HepG2 (cell line): Measurements from ENCODE around the gene WDR31. TPM values are rescaled to one million over a fixed set of nuclear protein-coding genes. Genes with fewer than 3 reads are reported as not detected.

Experiments
- AGO1 ChIP-seq: fragments of 200-400 bp; formaldehyde crosslinking; IDR thresholded peaks from 2 replicates; pipeline ENCODE4 v1.6.1; 2017; ENCODE audit warnings: mild to moderate bottlenecking, low read depth, low read length, moderate library complexity; ENCODE audit not compliant: poor library complexity, severe bottlenecking
- ASH2L ChIP-seq: fragments of 300-600, 200-600 bp; sonication (generic); IDR thresholded peaks from 2 replicates; pipeline ENCODE4 v1.7.0; 2017; ENCODE audit warnings: low read depth, mild to moderate bottlenecking, moderate library complexity, mixed read lengths, low read length; ENCODE audit not compliant: insufficient read length
- ERF ChIP-seq: IDR thresholded peaks from 2 replicates; pipeline ENCODE4 v1.6.1; 2018; ENCODE audit warnings: missing biosample characterization, missing genetic modification reagents
- GPN1 ChIP-seq: sonication (generic); formaldehyde crosslinking; IDR thresholded peaks from 2 replicates; pipeline ENCODE4 v1.5.1; 2020; ENCODE audit warnings: missing genetic modification reagents, borderline replicate concordance
- GTF3A ChIP-seq: sonication (generic); formaldehyde crosslinking; conservative IDR thresholded peaks from 2 replicates; pipeline ENCODE4 v1.4.0; 2020; ENCODE audit warnings: mild to moderate bottlenecking, missing genetic modification reagents
- MIER2 ChIP-seq: IDR thresholded peaks from 2 replicates; pipeline ENCODE4 v1.6.1; 2016; ENCODE audit warnings: missing biosample characterization, missing genetic modification reagents
- NFKBIZ ChIP-seq: IDR thresholded peaks from 2 replicates; pipeline ENCODE4 v1.6.1; 2018; ENCODE audit warnings: missing genetic modification reagents, missing compliant biosample characterization
- RBAK ChIP-seq: sonication (generic); formaldehyde crosslinking; IDR thresholded peaks from 2 replicates; pipeline ENCODE4 v1.5.1; 2020; ENCODE audit warnings: mild to moderate bottlenecking, missing genetic modification reagents
- RORA ChIP-seq: sonication (generic); formaldehyde crosslinking; IDR thresholded peaks from 2 replicates; pipeline ENCODE4 v1.5.0; 2020; ENCODE audit warnings: mild to moderate bottlenecking, missing genetic modification reagents, moderate library complexity
- SPEN ChIP-seq: sonication (generic); formaldehyde crosslinking; IDR thresholded peaks from 2 replicates; pipeline ENCODE4 v1.5.1; 2020; ENCODE audit warnings: low read depth, mild to moderate bottlenecking, missing genetic modification reagents
- TBX3 ChIP-seq: fragments of 450-650 bp; IDR thresholded peaks from 2 replicates; pipeline ENCODE4 v1.6.1; 2017; ENCODE audit warnings: antibody characterized with exemption, mild to moderate bottlenecking, inconsistent platforms, borderline replicate concordance
- YEATS4 ChIP-seq: sonication (generic); formaldehyde crosslinking; IDR thresholded peaks from 2 replicates; pipeline ENCODE4 v1.4.0; 2020; ENCODE audit warnings: missing genetic modification reagents, borderline replicate concordance
- ZFP36L1 ChIP-seq: sonication (generic); formaldehyde crosslinking; IDR thresholded peaks from 2 replicates; pipeline ENCODE4 v1.8.0; 2022; ENCODE audit warnings: mild to moderate bottlenecking, missing genetic modification reagents, moderate library complexity
- ZFP36L2 ChIP-seq: sonication (generic); formaldehyde crosslinking; IDR thresholded peaks from 2 replicates; pipeline ENCODE4 v1.4.0; 2020; ENCODE audit warnings: missing genetic modification reagents
- ZFP82 ChIP-seq: sonication (generic); formaldehyde crosslinking; IDR thresholded peaks from 2 replicates; pipeline ENCODE4 v1.5.1; 2020; ENCODE audit warnings: mild to moderate bottlenecking, missing genetic modification reagents, borderline replicate concordance
- ZNF180 ChIP-seq: sonication (generic); formaldehyde crosslinking; IDR thresholded peaks from 2 replicates; pipeline ENCODE4 v1.4.0; 2020; ENCODE audit warnings: low read depth, missing genetic modification reagents, borderline replicate concordance
- ZNF350 ChIP-seq: sonication (generic); formaldehyde crosslinking; IDR thresholded peaks from 2 replicates; pipeline ENCODE4 v1.4.0; 2020; ENCODE audit warnings: mild to moderate bottlenecking, low read depth, missing genetic modification reagents, borderline replicate concordance
- ZNF564 ChIP-seq: sonication (generic); formaldehyde crosslinking; IDR thresholded peaks from 2 replicates; pipeline ENCODE4 v1.8.1; 2023; ENCODE audit warnings: mild to moderate bottlenecking, missing genetic modification reagents
- ZNF776 ChIP-seq: sonication (generic); formaldehyde crosslinking; IDR thresholded peaks from 2 replicates; pipeline ENCODE4 v1.4.0; 2020; ENCODE audit warnings: mild to moderate bottlenecking, missing genetic modification reagents
- polyA plus RNA-seq, 8 experiments: library from polyadenylated mRNA; depleted of rRNA in 3 of 8; stranded (reverse) in 7 of 8; unstranded in 1 of 8; fragments of >200 nt; fragmentation: Illumina TruSeq in 4 of 8; extraction: Trizol in 4 of 8; gene quantifications; 2 replicates each; pipeline versions ENCODE4 v1.2.1 to v1.2.3, GENCODE V29; 2011 to 2016; ENCODE audit warnings: low read depth in 4 of 8, missing spikeins in 1 of 8, mixed read lengths in 1 of 8; ENCODE audit not compliant: insufficient read depth in 1 of 8
- total RNA-seq, 5 experiments: library from RNA; depleted of rRNA; stranded (reverse); fragments of >200 nt; fragmentation: Illumina TruSeq; extraction: Trizol; gene quantifications; 2 replicates each; pipeline ENCODE4 v1.2.3, GENCODE V29; 2016; ENCODE audit warnings: low read depth in 1 of 5
- TF ChIP-seq, protein P1 (sequence below): sonication (generic); formaldehyde crosslinking; IDR thresholded peaks from 2 replicates; pipeline ENCODE4 v1.4.0; 2020; ENCODE audit warnings: missing genetic modification reagents
- TF ChIP-seq, protein P2 (sequence below): sonication (generic); formaldehyde crosslinking; IDR thresholded peaks from 2 replicates; pipeline ENCODE4 v1.4.0; 2020; ENCODE audit warnings: mild to moderate bottlenecking, missing genetic modification reagents, borderline replicate concordance
- TF ChIP-seq, protein P3 (sequence below): IDR thresholded peaks from 2 replicates; pipeline ENCODE4 v1.6.1; 2016; ENCODE audit warnings: mild to moderate bottlenecking, missing biosample characterization, missing genetic modification reagents
- TF ChIP-seq, protein P4 (sequence below): sonication (generic); formaldehyde crosslinking; IDR thresholded peaks from 2 replicates; pipeline ENCODE4; 2020; ENCODE audit warnings: missing genetic modification reagents, mild to moderate bottlenecking, borderline replicate concordance

WDR31 gene
- total and polyA plus RNA-seq, 2 of the 13 experiments (the other 11 are each of a cell fraction or from before 2014, with no cell fraction given): 0.33 to 1.7 TPM

DNA sequence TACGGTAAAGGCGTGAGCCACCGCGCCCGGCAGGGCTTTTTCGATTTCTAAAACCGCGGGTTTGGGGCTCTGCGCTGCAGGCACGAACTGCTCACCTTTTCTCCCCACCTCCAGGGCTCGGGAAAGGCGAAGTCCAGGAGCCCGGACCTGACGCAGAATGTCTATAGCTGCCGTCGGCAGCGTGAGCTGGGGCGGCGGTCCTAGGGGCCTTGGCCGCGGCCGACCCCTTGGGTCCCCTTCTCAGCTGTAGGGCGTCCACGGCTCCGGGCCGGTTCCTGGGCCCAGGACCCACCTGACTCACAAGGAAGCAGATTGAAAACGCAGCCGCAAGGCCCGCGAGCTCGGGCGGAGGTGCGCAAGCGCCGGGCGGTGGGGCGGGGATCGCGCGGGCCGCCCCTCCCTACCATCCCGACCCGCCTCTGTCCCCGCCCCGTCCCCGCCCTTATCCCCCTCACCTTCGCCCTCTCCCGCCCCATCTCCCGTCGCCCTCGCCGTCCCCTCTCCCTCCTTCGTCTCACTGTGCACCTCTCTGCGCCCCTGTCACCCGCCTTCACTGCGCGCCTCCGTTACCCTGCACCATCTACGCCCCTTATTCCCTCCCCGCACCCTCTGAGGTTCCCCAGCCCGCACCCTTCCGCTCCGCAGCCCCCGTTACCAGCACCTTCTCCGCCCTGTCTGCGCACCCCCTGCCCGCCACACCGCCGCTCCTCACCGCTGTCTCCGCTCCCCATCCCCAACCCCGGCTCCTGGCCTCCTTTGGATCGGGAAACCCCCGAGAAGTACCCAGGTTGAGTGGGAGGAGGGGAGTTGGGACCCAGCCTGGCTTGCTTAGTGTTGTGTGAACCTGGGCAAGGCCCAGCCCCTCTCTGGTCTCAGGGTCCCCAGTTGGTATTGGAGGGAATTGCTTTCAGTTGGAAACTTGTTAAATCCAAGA lies 36.8 kb upstream of the WDR31 start, which contains the start of gene HDHD3 (continued):
- TF ChIP-seq, protein P1, sequence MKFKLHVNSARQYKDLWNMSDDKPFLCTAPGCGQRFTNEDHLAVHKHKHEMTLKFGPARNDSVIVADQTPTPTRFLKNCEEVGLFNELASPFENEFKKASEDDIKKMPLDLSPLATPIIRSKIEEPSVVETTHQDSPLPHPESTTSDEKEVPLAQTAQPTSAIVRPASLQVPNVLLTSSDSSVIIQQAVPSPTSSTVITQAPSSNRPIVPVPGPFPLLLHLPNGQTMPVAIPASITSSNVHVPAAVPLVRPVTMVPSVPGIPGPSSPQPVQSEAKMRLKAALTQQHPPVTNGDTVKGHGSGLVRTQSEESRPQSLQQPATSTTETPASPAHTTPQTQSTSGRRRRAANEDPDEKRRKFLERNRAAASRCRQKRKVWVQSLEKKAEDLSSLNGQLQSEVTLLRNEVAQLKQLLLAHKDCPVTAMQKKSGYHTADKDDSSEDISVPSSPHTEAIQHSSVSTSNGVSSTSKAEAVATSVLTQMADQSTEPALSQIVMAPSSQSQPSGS (CRISPR knock-in tag): peak; percentile 54; the same call in 1 of the 2 replicates
- peak; percentile 55; the same call in 1 of the 2 replicates for TF ChIP-seq YEATS4 (CRISPR knock-in tag)
- peak; percentile 59; the same call in 1 of the 2 replicates for TF ChIP-seq SPEN
- no peak for TF ChIP-seq ZNF180
- no peak for TF ChIP-seq ZNF350 (CRISPR knock-in tag)
- no peak for TF ChIP-seq ZFP36L2 (CRISPR knock-in tag)
- TF ChIP-seq RORA (CRISPR knock-in tag): no peak
- TF ChIP-seq ZNF564 (CRISPR knock-in tag): no peak
- peak; percentile 82 for TF ChIP-seq ERF
- no peak for TF ChIP-seq MIER2 (CRISPR knock-in tag)
- TF ChIP-seq, protein P2, sequence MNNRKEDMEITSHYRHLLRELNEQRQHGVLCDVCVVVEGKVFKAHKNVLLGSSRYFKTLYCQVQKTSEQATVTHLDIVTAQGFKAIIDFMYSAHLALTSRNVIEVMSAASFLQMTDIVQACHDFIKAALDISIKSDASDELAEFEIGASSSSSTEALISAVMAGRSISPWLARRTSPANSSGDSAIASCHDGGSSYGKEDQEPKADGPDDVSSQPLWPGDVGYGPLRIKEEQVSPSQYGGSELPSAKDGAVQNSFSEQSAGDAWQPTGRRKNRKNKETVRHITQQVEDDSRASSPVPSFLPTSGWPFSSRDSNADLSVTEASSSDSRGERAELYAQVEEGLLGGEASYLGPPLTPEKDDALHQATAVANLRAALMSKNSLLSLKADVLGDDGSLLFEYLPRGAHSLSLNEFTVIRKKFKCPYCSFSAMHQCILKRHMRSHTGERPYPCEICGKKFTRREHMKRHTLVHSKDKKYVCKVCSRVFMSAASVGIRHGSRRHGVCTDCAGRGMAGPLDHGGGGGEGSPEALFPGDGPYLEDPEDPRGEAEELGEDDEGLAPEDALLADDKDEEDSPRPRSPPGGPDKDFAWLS (CRISPR knock-in tag): no peak
- TF ChIP-seq ZNF776 (CRISPR knock-in tag): peak; percentile 32; the same call in 1 of the 2 replicates
- no peak for TF ChIP-seq GTF3A (CRISPR knock-in tag)
- no peak for TF ChIP-seq TBX3
- no peak for TF ChIP-seq NFKBIZ (CRISPR knock-in tag)
- TF ChIP-seq, protein P3, sequence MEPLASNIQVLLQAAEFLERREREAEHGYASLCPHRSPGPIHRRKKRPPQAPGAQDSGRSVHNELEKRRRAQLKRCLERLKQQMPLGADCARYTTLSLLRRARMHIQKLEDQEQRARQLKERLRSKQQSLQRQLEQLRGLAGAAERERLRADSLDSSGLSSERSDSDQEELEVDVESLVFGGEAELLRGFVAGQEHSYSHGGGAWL: peak; percentile 81
- TF ChIP-seq AGO1: no peak
- TF ChIP-seq, protein P4, sequence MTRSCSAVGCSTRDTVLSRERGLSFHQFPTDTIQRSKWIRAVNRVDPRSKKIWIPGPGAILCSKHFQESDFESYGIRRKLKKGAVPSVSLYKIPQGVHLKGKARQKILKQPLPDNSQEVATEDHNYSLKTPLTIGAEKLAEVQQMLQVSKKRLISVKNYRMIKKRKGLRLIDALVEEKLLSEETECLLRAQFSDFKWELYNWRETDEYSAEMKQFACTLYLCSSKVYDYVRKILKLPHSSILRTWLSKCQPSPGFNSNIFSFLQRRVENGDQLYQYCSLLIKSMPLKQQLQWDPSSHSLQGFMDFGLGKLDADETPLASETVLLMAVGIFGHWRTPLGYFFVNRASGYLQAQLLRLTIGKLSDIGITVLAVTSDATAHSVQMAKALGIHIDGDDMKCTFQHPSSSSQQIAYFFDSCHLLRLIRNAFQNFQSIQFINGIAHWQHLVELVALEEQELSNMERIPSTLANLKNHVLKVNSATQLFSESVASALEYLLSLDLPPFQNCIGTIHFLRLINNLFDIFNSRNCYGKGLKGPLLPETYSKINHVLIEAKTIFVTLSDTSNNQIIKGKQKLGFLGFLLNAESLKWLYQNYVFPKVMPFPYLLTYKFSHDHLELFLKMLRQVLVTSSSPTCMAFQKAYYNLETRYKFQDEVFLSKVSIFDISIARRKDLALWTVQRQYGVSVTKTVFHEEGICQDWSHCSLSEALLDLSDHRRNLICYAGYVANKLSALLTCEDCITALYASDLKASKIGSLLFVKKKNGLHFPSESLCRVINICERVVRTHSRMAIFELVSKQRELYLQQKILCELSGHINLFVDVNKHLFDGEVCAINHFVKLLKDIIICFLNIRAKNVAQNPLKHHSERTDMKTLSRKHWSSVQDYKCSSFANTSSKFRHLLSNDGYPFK (CRISPR knock-in tag): no peak
- TF ChIP-seq ZFP36L1 (CRISPR knock-in tag): no peak
- no peak for TF ChIP-seq RBAK (CRISPR knock-in tag)
- 0 out of 2 replicates have a peak, but pooled peaks have one; percentile 26 for TF ChIP-seq ZFP82
- no peak for TF ChIP-seq GPN1
- peak; percentile 33 for TF ChIP-seq ASH2L
